ENCODE measurements around the gene RAP1GDS1.

Gene RAP1GDS1

DNA sequence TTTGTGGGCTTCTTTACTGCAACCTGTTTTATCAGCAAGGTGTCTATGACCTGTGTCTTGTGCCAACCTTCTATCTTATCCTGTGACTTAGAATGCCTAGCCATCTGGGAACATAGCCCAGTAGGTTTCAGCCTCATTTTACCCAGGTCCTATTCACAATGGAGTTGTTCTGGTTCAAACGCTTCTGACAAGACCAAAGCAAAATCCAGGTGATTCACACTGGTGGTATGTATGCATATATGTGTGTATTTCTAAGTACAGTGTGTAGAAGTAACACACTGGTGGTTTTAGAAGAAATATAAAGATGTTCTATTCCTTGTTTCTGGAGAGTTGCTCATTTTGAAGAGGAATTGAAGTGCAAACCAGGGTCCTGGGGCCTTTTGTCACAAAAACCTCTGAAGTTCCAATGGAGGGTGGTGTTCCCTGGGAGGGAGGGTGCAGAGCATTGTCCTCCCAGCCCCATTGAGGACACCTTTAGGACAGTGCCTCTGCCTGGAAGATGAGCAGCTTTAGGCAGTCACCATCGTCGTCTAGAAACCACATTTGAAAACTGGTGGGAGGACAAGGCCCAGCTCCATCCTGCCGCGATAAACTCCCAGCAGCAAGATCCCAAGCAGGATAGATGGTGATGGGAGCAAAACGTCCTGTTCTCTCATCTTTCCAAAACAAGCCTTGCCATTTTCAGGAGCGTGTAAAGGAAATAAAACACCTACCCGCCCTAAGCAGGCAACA lies 205.8 kb downstream of the RAP1GDS1 start:
- Histone ChIP-seq H3K4me3 (ENCODE audit: low read depth, low read length) (no peak overlapping the region), H3K36me3 (peaks cover 9% of the 10 kb centered on the region)
- TF ChIP-seq, protein P1, sequence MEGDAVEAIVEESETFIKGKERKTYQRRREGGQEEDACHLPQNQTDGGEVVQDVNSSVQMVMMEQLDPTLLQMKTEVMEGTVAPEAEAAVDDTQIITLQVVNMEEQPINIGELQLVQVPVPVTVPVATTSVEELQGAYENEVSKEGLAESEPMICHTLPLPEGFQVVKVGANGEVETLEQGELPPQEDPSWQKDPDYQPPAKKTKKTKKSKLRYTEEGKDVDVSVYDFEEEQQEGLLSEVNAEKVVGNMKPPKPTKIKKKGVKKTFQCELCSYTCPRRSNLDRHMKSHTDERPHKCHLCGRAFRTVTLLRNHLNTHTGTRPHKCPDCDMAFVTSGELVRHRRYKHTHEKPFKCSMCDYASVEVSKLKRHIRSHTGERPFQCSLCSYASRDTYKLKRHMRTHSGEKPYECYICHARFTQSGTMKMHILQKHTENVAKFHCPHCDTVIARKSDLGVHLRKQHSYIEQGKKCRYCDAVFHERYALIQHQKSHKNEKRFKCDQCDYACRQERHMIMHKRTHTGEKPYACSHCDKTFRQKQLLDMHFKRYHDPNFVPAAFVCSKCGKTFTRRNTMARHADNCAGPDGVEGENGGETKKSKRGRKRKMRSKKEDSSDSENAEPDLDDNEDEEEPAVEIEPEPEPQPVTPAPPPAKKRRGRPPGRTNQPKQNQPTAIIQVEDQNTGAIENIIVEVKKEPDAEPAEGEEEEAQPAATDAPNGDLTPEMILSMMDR (IDR thresholded peaks at IDR 0.05; ENCODE audit: low read depth, low read length), result no peak

DNA sequence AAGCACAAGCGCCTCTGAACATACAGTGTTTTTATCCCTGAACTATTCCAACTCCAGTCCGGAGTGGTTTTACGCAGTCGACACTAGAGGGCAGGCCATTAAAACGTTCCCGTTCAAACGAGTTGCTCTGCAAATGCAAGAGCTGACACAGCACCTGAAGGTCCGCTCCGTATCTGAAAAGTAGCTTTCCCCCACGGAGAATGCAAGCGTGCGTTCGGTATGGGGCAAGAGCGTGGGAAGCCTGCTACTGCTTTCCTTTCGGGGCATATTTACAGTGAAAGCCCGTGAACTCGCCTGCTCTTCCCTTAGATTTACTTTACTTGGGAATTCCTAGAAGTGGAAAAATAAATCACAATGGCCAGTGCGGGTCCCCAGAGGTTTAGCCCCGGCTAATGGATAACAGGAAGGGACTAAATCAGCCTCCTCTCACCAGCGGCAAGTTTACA lies 206.5 kb downstream of the RAP1GDS1 start:
- peak overlapping the region; percentile 46 for H3K4me3 ChIP-seq (ENCODE audit: low read depth, low read length)
- TF ChIP-seq, protein P1 (IDR thresholded peaks at IDR 0.05; ENCODE audit: low read depth, low read length), result peak; percentile 87
- H3K9me3 ChIP-seq (ENCODE audit: severe bottlenecking), result no peaks in the 10 kb centered on the region
- DNase-seq, result peak; percentile 87
- peaks cover 13% of the 10 kb centered on the region for H3K36me3 ChIP-seq
- no peaks in the 10 kb centered on the region for H3K27me3 ChIP-seq (ENCODE audit: insufficient read depth, low read depth, severe bottlenecking)
- H3K27ac ChIP-seq, result no peak overlapping the region

More for the DNA sequence above, 205.8 kb downstream of the RAP1GDS1 start:
- Histone ChIP-seq H3K27me3 (ENCODE audit: insufficient read depth, low read depth, severe bottlenecking) (no peaks in the 10 kb centered on the region), H3K9me3 (ENCODE audit: severe bottlenecking) (no peaks in the 10 kb centered on the region), H3K27ac (no peak overlapping the region)
- DNase-seq, result no peak

DNA sequence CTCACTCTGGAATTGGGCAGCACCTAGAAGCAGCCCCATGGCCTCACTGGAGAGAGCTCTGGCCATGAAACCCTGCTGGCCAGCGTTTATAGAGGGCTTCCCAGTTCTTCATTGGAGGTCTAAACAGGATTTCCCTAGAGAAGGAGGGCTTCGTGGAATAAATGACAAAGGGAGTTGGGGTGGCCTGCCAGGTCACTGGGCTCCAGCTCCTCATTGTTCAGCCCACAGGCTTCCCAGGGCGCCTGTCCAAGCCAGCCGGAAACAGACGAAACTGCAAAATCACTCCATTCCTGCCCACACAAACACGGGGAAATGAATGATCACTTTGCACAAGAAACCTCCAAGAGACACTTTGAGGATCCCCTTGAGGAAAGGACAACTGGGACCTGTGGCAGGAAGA lies 207.5 kb downstream of the RAP1GDS1 start:
- no peaks in the 10 kb centered on the region for H3K27me3 ChIP-seq (ENCODE audit: insufficient read depth, low read depth, severe bottlenecking)
- no peak overlapping the region for H3K4me3 ChIP-seq (ENCODE audit: low read depth, low read length)
- H3K27ac ChIP-seq, result no peak overlapping the region
- TF ChIP-seq, protein P1 (IDR thresholded peaks at IDR 0.05; ENCODE audit: low read depth, low read length), result no peak
- H3K36me3 ChIP-seq, result peaks cover 20% of the 10 kb centered on the region
- DNase-seq, result no peak
- H3K9me3 ChIP-seq (ENCODE audit: severe bottlenecking), result no peaks in the 10 kb centered on the region

DNA sequence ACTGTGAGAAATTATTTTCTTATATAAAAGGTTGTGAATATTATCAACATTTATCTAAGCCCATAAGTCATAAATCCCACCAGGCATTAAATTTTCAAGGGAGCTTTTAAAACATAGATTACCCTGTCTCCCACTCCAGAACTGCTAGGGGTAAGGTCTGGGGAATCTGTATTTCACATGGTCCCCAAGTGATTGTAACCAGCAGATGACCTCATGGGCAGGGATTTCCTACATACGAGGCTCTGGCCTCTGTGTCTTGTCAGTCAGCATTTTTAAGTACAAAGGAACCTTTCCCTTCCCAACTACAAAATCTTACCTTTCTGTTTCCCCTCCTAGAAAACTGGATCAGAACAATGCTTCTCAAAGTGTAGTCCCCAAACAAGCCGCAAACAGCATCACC lies 208.6 kb downstream of the RAP1GDS1 start:
- DNase-seq, result no peak
- H3K36me3 ChIP-seq, result peaks cover 27% of the 10 kb centered on the region
- H3K4me3 ChIP-seq (ENCODE audit: low read depth, low read length), result no peak overlapping the region
- no peak overlapping the region for H3K27ac ChIP-seq
- TF ChIP-seq, protein P1 (IDR thresholded peaks at IDR 0.05; ENCODE audit: low read depth, low read length), result no peak
- no peaks in the 10 kb centered on the region for H3K27me3 ChIP-seq (ENCODE audit: insufficient read depth, low read depth, severe bottlenecking)
- no peaks in the 10 kb centered on the region for H3K9me3 ChIP-seq (ENCODE audit: severe bottlenecking)

DNA sequence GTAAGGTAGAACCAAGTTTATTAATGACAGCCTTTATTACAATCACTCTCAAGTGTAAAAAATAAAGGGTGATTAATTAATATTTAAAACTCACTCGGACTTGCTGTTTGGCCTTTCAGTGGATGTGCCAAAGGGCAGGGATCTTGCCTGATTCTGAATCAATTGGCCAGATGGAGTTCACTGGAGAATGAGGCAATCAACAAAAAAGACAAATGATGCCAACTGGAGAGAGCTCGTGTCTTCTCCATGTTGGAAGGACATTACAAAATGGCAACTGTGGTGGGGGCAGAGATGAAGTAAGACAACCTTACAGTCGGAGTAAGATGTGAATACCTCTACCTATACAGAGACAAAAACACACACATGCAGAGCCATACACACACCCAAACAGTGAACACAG lies 209.2 kb downstream of the RAP1GDS1 start:
- Histone ChIP-seq H3K27ac (no peak overlapping the region), H3K4me3 (ENCODE audit: low read depth, low read length) (no peak overlapping the region), H3K36me3 (peaks cover 33% of the 10 kb centered on the region), H3K9me3 (ENCODE audit: severe bottlenecking) (no peaks in the 10 kb centered on the region), H3K27me3 (ENCODE audit: insufficient read depth, low read depth, severe bottlenecking) (no peaks in the 10 kb centered on the region)
- DNase-seq, result no peak
- TF ChIP-seq, protein P1 (IDR thresholded peaks at IDR 0.05; ENCODE audit: low read depth, low read length), result no peak

DNA sequence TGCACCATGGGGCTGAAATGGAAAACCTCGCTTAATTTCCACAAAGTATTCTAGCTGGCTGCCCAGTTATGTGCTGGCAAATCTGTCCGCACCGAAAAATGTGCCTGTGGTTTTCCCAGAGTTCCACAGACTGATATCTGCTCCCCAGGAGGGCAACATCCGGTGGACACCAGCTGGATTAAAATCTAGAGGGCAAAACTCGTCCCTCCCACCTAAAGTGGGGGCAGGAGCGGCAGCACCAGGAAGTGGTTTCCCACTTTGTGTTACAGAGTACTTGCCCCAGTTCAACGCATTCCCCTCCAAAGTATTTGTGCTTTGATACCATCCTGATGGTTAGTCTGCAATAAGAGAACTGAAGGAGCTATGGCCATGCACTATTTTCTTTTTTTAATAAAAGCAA lies 209.6 kb downstream of the RAP1GDS1 start:
- Histone ChIP-seq H3K27ac (no peak overlapping the region), H3K36me3 (peaks cover 35% of the 10 kb centered on the region), H3K9me3 (ENCODE audit: severe bottlenecking) (no peaks in the 10 kb centered on the region), H3K27me3 (ENCODE audit: insufficient read depth, low read depth, severe bottlenecking) (no peaks in the 10 kb centered on the region), H3K4me3 (ENCODE audit: low read depth, low read length) (no peak overlapping the region)
- no peak for DNase-seq
- TF ChIP-seq, protein P1 (IDR thresholded peaks at IDR 0.05; ENCODE audit: low read depth, low read length), result no peak
